ENCODE results near the gene ARHGAP18.

DNA sequence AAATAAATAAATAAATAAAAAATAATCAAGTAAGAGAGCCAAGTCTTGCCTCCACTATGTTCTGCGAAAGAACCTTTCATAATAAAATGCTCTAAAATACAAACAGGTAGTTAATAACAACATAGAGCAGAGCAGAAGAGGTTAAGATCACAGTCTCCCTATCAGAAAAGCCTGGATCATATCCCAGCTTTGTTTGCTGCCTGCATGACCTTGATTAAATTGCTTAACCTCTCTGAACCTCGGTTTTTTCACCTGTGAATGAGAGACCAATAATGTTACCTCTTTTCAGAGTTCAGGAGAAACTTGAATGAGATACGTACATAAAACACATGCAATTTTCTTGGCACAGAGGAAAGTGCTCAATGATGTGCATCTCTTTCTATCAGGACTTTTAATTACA, 44.4 kb downstream of the ARHGAP18 start:
- TF ChIP-seq POLR2A (IDR thresholded peaks at IDR 0.05; ENCODE audit: low read length) (no peak), GATA1 (IDR thresholded peaks at IDR 0.05; ENCODE audit: low read depth, low read length) (no peak)
